Nephron progenitor cell (in vitro differentiated cells): ENCODE measurements around the gene HACL1.

ENCODE experiments used
- DNase-seq: peaks from one replicate; pipeline ENCODE4 v3.0.0; 2021
- H3K27ac Mint-ChIP-seq: 2 replicates; pipeline ENCODE4 v1.8.0; 2021; ENCODE audit warnings: mild to moderate bottlenecking, moderate library complexity, mixed read lengths
- H3K27me3 Mint-ChIP-seq: 2 replicates; pipeline ENCODE4 v1.8.0; 2021; ENCODE audit warnings: mild to moderate bottlenecking, low read depth, mixed read lengths; ENCODE audit not compliant: poor library complexity
- H3K36me3 Mint-ChIP-seq: 2 replicates; pipeline ENCODE4 v1.8.0; 2021; ENCODE audit warnings: low read depth, mixed read lengths
- H3K4me1 Mint-ChIP-seq: 2 replicates; pipeline ENCODE4 v1.8.0; 2021; ENCODE audit warnings: mixed read lengths
- H3K4me3 Mint-ChIP-seq: 2 replicates; pipeline ENCODE4 v1.8.0; 2021; ENCODE audit warnings: mild to moderate bottlenecking, moderate library complexity, mixed read lengths
- H3K9me3 Mint-ChIP-seq: 2 replicates; pipeline ENCODE4 v1.8.0; 2021; ENCODE audit warnings: mild to moderate bottlenecking, moderate library complexity, mixed read lengths
- TF ChIP-seq, protein P1 (sequence below): fragments of 200-600 bp; sonication (generic); IDR thresholded peaks from 2 replicates; pipeline ENCODE4 v1.5.0; 2021; ENCODE audit warnings: antibody characterized with exemption

HACL1 gene

DNA sequence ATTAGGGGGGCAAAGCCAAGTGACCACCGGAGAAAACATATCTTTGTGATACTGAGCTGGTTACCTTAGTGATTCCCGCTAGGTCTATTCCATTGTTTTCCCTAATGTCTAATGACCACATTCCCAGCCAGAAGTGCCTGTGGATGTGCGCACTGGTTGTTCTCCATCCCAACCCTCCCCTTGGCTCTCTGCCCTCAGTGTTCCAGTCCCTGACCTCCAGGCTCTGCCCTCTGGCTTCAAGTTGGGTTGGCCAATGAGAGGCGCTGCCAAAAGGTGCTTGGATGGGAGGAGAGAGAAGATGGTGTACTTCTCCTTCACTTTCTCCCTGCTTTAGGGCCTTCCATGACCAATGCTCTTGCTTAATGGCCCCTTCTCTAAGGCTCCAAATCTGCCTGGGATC is 82.3 kb downstream of the HACL1 start:
- H3K4me3 Mint-ChIP-seq, result no peak overlapping the region
- H3K27me3 Mint-ChIP-seq, result peaks cover 6% of the 10 kb centered on the region
- H3K36me3 Mint-ChIP-seq, result peaks cover 4% of the 10 kb centered on the region
- TF ChIP-seq, protein P1, sequence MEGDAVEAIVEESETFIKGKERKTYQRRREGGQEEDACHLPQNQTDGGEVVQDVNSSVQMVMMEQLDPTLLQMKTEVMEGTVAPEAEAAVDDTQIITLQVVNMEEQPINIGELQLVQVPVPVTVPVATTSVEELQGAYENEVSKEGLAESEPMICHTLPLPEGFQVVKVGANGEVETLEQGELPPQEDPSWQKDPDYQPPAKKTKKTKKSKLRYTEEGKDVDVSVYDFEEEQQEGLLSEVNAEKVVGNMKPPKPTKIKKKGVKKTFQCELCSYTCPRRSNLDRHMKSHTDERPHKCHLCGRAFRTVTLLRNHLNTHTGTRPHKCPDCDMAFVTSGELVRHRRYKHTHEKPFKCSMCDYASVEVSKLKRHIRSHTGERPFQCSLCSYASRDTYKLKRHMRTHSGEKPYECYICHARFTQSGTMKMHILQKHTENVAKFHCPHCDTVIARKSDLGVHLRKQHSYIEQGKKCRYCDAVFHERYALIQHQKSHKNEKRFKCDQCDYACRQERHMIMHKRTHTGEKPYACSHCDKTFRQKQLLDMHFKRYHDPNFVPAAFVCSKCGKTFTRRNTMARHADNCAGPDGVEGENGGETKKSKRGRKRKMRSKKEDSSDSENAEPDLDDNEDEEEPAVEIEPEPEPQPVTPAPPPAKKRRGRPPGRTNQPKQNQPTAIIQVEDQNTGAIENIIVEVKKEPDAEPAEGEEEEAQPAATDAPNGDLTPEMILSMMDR, result no peak
- no peak overlapping the region for H3K27ac Mint-ChIP-seq
- H3K9me3 Mint-ChIP-seq, result no peaks in the 10 kb centered on the region
- no peak for DNase-seq
- H3K4me1 Mint-ChIP-seq, result peaks cover 37% of the 10 kb centered on the region

GRCh38 chr3:15514663-15515340 is 86.6 kb downstream of the HACL1 start:
- DNase-seq, result no peak
- Mint-ChIP-seq H3K9me3 (no peaks in the 10 kb centered on the region), H3K27ac (no peak overlapping the region), H3K4me3 (no peak overlapping the region), H3K27me3 (peaks cover 8% of the 10 kb centered on the region), H3K36me3 (peaks cover 4% of the 10 kb centered on the region), H3K4me1 (peaks cover 28% of the 10 kb centered on the region)
- TF ChIP-seq, protein P1, result no peak

GRCh38 chr3:15513810-15514662 is 87.3 kb downstream of the HACL1 start:
- DNase-seq, result no peak
- TF ChIP-seq, protein P1, result no peak
- H3K4me3 Mint-ChIP-seq, result no peak overlapping the region
- H3K4me1 Mint-ChIP-seq, result peaks cover 26% of the 10 kb centered on the region
- H3K27ac Mint-ChIP-seq, result no peak overlapping the region
- no peaks in the 10 kb centered on the region for H3K9me3 Mint-ChIP-seq
- H3K36me3 Mint-ChIP-seq, result peaks cover 4% of the 10 kb centered on the region
- peaks cover 8% of the 10 kb centered on the region for H3K27me3 Mint-ChIP-seq

DNA sequence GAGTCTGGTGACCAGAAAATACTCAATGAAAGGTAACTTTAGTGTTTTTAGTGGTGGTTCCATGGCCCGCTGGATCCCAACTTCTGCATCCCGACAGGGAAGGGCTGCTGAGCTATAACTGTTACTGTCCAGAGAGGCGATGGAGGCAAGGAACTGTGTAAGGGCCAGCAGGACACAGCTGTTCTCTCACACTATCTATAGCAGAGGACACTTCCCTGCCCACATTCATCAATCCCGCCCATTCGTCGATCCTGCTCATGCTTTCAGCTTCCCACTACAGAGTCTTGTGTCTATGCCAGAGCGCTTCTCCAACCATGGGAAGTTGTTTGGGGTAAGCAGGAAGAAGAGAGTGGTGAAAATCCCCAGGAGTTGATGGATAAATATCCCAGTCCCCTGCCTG is 88.3 kb downstream of the HACL1 start:
- no peaks in the 10 kb centered on the region for H3K9me3 Mint-ChIP-seq
- peaks cover 12% of the 10 kb centered on the region for H3K27me3 Mint-ChIP-seq
- no peak for DNase-seq
- H3K36me3 Mint-ChIP-seq, result peaks cover 2% of the 10 kb centered on the region
- H3K4me1 Mint-ChIP-seq, result peaks cover 26% of the 10 kb centered on the region
- no peak overlapping the region for H3K27ac Mint-ChIP-seq
- TF ChIP-seq, protein P1, result no peak
- no peak overlapping the region for H3K4me3 Mint-ChIP-seq

GRCh38 chr3:15512166-15512565 is 89.2 kb downstream of the HACL1 start:
- DNase-seq, result no peak
- H3K9me3 Mint-ChIP-seq, result no peaks in the 10 kb centered on the region
- H3K27ac Mint-ChIP-seq, result no peak overlapping the region
- peaks cover 26% of the 10 kb centered on the region for H3K4me1 Mint-ChIP-seq
- H3K4me3 Mint-ChIP-seq, result no peak overlapping the region
- no peaks in the 10 kb centered on the region for H3K36me3 Mint-ChIP-seq
- TF ChIP-seq, protein P1, result no peak
- peaks cover 12% of the 10 kb centered on the region for H3K27me3 Mint-ChIP-seq
